SK-N-SH treated with all-trans-retinoic acid at 6 μM for 48 hours (cell line): ENCODE measurements around the gene EEF2KMT.
"Not testable (repeated sequence)": the region's sequence is repeated elsewhere in the genome, so short reads cannot be mapped to it uniquely, and the experiment has no call there.

Source experiments
- CSDC2 ChIP-seq: fragments of 250-450 bp; sonication (Bioruptor Pico); IDR thresholded peaks from 2 replicates; pipeline ENCODE4 v1.5.0; 2020; ENCODE audit warnings: mild to moderate bottlenecking, moderate library complexity
- GLIS3 ChIP-seq: fragments of 250-450 bp; sonication (Bioruptor Pico); IDR thresholded peaks from 2 replicates; pipeline ENCODE4 v1.5.0; 2020; ENCODE audit warnings: mild to moderate bottlenecking, moderate library complexity
- ISL1 ChIP-seq: fragments of 250-450 bp; sonication (Bioruptor Pico); IDR thresholded peaks from 2 replicates; pipeline ENCODE4 v2.1.2; 2022; ENCODE audit warnings: mild to moderate bottlenecking, moderate library complexity
- RARB ChIP-seq: fragments of 250-450 bp; sonication (Bioruptor Pico); IDR thresholded peaks from 2 replicates; pipeline ENCODE4 v1.8.0; 2021; ENCODE audit warnings: mild to moderate bottlenecking, moderate library complexity
- SNAI2 ChIP-seq: fragments of 250-450 bp; sonication (Bioruptor Pico); IDR thresholded peaks from 2 replicates; pipeline ENCODE4 v1.5.0; 2020; ENCODE audit warnings: mild to moderate bottlenecking, moderate library complexity
- ZC3H10 ChIP-seq: fragments of 250-450 bp; sonication (Bioruptor Pico); IDR thresholded peaks from 2 replicates; pipeline ENCODE4 v1.5.1; 2021; ENCODE audit warnings: mild to moderate bottlenecking, moderate library complexity
- ZFP3 ChIP-seq: fragments of 250-450 bp; sonication (Bioruptor Pico); IDR thresholded peaks from 2 replicates; pipeline ENCODE4 v1.5.0; 2020; ENCODE audit warnings: mild to moderate bottlenecking, moderate library complexity
- ZFP30 ChIP-seq: fragments of 450-650 bp; formaldehyde crosslinking; IDR thresholded peaks from 2 replicates; pipeline ENCODE4 v1.5.0; 2022; ENCODE audit warnings: mild to moderate bottlenecking, moderate library complexity
- TF ChIP-seq, protein P1 (sequence below): fragments of 250-450 bp; sonication (Bioruptor Pico); IDR thresholded peaks from 2 replicates; pipeline ENCODE4 v1.8.0; 2020; ENCODE audit warnings: mild to moderate bottlenecking, moderate library complexity, borderline replicate concordance

DNA sequence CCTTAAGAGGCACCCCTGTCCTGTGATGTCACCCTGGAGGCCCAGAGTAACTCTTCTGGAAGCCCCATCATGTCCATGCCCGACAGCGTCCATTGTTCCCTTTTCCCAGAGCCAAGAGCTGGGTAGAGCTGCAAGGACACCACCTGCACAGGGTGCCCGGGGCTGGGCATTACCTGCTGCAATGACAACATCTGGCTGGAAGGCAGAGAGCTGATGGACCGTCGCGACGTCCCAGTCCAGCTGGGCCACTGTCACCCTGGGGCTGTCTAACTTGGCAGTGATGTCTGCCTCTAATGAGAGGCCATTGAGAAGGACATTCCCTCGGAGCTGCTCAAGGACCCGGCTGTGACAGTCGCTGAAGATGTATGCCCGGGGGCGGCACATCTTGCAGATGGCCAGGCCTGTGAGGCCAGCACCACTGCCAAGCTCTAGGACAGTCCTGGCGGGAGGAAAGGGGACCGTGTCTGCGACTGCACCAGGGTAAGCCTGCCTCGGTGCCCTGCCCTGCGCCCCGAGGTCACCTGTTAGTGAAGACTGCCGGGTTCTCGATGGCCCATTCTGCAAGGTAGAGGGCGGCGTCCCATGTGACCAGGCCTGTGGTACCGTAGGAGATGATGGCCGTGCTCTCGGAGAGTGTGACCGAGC, 7.6 kb downstream of the EEF2KMT start:
- TF ChIP-seq SNAI2; ZFP3; ISL1 (CRISPR knock-in tag); ZC3H10 (CRISPR knock-in tag); RARB (CRISPR knock-in tag); ZFP30 (CRISPR knock-in tag); GLIS3 (CRISPR knock-in tag); CSDC2 (CRISPR knock-in tag): not testable (repeated sequence)
- TF ChIP-seq, protein P1, sequence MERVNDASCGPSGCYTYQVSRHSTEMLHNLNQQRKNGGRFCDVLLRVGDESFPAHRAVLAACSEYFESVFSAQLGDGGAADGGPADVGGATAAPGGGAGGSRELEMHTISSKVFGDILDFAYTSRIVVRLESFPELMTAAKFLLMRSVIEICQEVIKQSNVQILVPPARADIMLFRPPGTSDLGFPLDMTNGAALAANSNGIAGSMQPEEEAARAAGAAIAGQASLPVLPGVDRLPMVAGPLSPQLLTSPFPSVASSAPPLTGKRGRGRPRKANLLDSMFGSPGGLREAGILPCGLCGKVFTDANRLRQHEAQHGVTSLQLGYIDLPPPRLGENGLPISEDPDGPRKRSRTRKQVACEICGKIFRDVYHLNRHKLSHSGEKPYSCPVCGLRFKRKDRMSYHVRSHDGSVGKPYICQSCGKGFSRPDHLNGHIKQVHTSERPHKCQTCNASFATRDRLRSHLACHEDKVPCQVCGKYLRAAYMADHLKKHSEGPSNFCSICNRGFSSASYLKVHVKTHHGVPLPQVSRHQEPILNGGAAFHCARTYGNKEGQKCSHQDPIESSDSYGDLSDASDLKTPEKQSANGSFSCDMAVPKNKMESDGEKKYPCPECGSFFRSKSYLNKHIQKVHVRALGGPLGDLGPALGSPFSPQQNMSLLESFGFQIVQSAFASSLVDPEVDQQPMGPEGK (CRISPR knock-in tag) = not testable (repeated sequence)
